Lung (tissue), 12 donors: ENCODE measurements around the gene EID2. TPM values are rescaled to one million over a fixed set of nuclear protein-coding genes. Genes with fewer than 3 reads are reported as not detected.

Experiments
- ATAC-seq: fragments of 200-7000 bp; cut with Tn5 transposase; one replicate; pipeline ENCODE4 v1.9.1; 2020; ENCODE audit warnings: moderate number of reproducible peaks; ENCODE audit not compliant: insufficient read depth, low FRiP score
- DNase-seq, 3 donors: peaks; one replicate each; pipeline ENCODE4 v3.0.0-alpha.2; 2013 to 2017
- H3K27ac ChIP-seq, 2 donors: one replicate each; pipeline ENCODE4 v1.5.1; 2013; ENCODE audit warnings: mild to moderate bottlenecking in 2 of 2, moderate library complexity in 2 of 2, control low read depth in 1 of 2, inconsistent platforms in 1 of 2, low read depth in 1 of 2, low read length in 1 of 2
- H3K27me3 ChIP-seq, 3 donors: one replicate each; pipeline ENCODE4 v1.5.1; 2013; ENCODE audit warnings: low read length in 2 of 3; ENCODE audit not compliant: control insufficient read depth in 3 of 3, insufficient read depth in 3 of 3
- H3K36me3 ChIP-seq, 4 donors: one replicate each; pipeline ENCODE4 v1.5.1; 2013; ENCODE audit warnings: low read length in 4 of 4, mild to moderate bottlenecking in 1 of 4, moderate library complexity in 1 of 4; ENCODE audit not compliant: control insufficient read depth in 4 of 4, insufficient read depth in 4 of 4
- H3K4me1 ChIP-seq, 5 donors: one replicate each; pipeline ENCODE4 v1.5.1; 2013; ENCODE audit warnings: low read length in 5 of 5, mild to moderate bottlenecking in 2 of 5, moderate library complexity in 1 of 5; ENCODE audit not compliant: control insufficient read depth in 5 of 5, insufficient read depth in 5 of 5
- H3K4me3 ChIP-seq: one replicate; pipeline ENCODE4 v1.5.1; 2013; ENCODE audit warnings: mild to moderate bottlenecking, control low read depth, moderate library complexity
- H3K9ac ChIP-seq, 2 donors: one replicate each; pipeline ENCODE4 v1.5.1; 2013; ENCODE audit warnings: low read length in 2 of 2, control low read depth in 1 of 2; ENCODE audit not compliant: insufficient read depth in 1 of 2
- H3K9me3 ChIP-seq, 4 donors: one replicate each; pipeline ENCODE4 v1.5.1; 2013; ENCODE audit warnings: low read length in 3 of 4, mild to moderate bottlenecking in 1 of 4, moderate library complexity in 1 of 4; ENCODE audit not compliant: control insufficient read depth in 4 of 4, insufficient read depth in 3 of 4
- CTCF ChIP-seq: IDR thresholded peaks from 2 replicates; pipeline ENCODE4 v1.5.1; 2012; ENCODE audit warnings: mild to moderate bottlenecking; ENCODE audit errors: control extremely low read depth, extremely low read depth
- WGBS, 2 donors: extraction: QIAGEN DNeasy Blood & Tissue Kit; methylation state at CpG; one replicate each; pipeline ENCODE4 v1.1.7; 2013; 5-methylcytosine and 5-hydroxymethylcytosine counted together
- polyA plus RNA-seq, 2 donors: library from polyadenylated mRNA; stranded (reverse); fragments of 200-250 nt; gene quantifications; one replicate each; pipeline ENCODE4 v1.2.1, GENCODE V29; 2013
- total RNA-seq, 2 donors: library from RNA; depleted of rRNA in 1 of 2; stranded (reverse); fragments of >200 nt in 1 of 2; gene quantifications; one replicate each; pipeline ENCODE4 v1.2.1, GENCODE V29; 2014 to 2021
- donor health status: control.
- donor health status: control.
- donor health status: Bipolar disorder and iron deficiency.
- donor health status: healthy.
- donor health status: DM: yes; HTN: yes; CAD: no.

Gene EID2
- total and polyA plus RNA-seq, 4 donors, result 10.4 to 20.2 (median 12.4) TPM

GRCh38 chr19:39508629-39509028 is 31.3 kb downstream of the EID2 start:
- Histone ChIP-seq H3K36me3 (no peaks in the 10 kb centered on the region), H3K4me3 (no peak overlapping the region), H3K27ac (no peak overlapping the region), H3K4me1 (peaks cover 0 to 5% (median 0%) of the 10 kb centered on the region in 5 donors), H3K9ac (no peak overlapping the region), H3K9me3 (peaks cover 0 to 5% (median 0%) of the 10 kb centered on the region in 4 donors), H3K27me3 (peaks cover 3 to 25% (median 18%) of the 10 kb centered on the region in 3 donors)
- DNase-seq (no peak), ATAC-seq (no peak)
- 88 to 92% methylated on average over 9 of the region's 9 CpGs for WGBS, 2 donors
- no peak for TF ChIP-seq CTCF

GRCh38 chr19:39507715-39508364 is 32.1 kb downstream of the EID2 start:
- ATAC-seq (no peak), DNase-seq (no peak)
- H3K4me3 ChIP-seq, result no peak overlapping the region
- no peaks in the 10 kb centered on the region for H3K36me3 ChIP-seq
- H3K9me3 ChIP-seq, result peaks cover 0 to 5% (median 0%) of the 10 kb centered on the region in 4 donors
- TF ChIP-seq CTCF, result no peak
- no peak overlapping the region for H3K9ac ChIP-seq
- peaks cover 3 to 24% (median 22%) of the 10 kb centered on the region in 3 donors for H3K27me3 ChIP-seq
- peaks cover 0 to 6% (median 0%) of the 10 kb centered on the region in 5 donors for H3K4me1 ChIP-seq
- H3K27ac ChIP-seq, result no peak overlapping the region
- 45 to 49% methylated on average over 24 of the region's 24 CpGs for WGBS, 2 donors

GRCh38 chr19:39506944-39507714 is 32.8 kb downstream of the EID2 start:
- H3K36me3 ChIP-seq, result no peaks in the 10 kb centered on the region
- DNase-seq (peak; percentile 57 to 83 (median 71)), ATAC-seq (no peak)
- H3K9ac ChIP-seq, result no peak overlapping the region
- H3K9me3 ChIP-seq, result peaks cover 0 to 5% (median 0%) of the 10 kb centered on the region in 4 donors
- peaks cover 0 to 9% (median 0%) of the 10 kb centered on the region in 5 donors for H3K4me1 ChIP-seq
- WGBS, 2 donors, result 4% methylated on average over 93 to 96 of the region's 96 CpGs
- peaks cover 3 to 25% (median 24%) of the 10 kb centered on the region in 3 donors for H3K27me3 ChIP-seq
- no peak for TF ChIP-seq CTCF
- H3K4me3 ChIP-seq, result no peak overlapping the region
- H3K27ac ChIP-seq, result no peak overlapping the region
